Measurements from ENCODE around the gene KLC1.

- no peak for TF ChIP-seq EZH2 (IDR thresholded peaks at IDR 0.05; ENCODE audit: low read depth, low read length, severe bottlenecking)
- TF ChIP-seq JUND (IDR thresholded peaks at IDR 0.05; ENCODE audit: low read length) = no peak
- TF ChIP-seq CTCF (IDR thresholded peaks at IDR 0.05; ENCODE audit: control extremely low read depth in 1 of 3, insufficient read depth in 1 of 3, low read depth in 1 of 3, low read length in 3 of 3) = no peak
- no peak for TF ChIP-seq POLR2A (IDR thresholded peaks at IDR 0.05; ENCODE audit: control extremely low read depth in 1 of 2, low read depth in 2 of 2, low read length in 2 of 2)
These were observed 5.7 kb upstream of the KLC1 start for GRCh38 chr14:103623308-103623707.
